Activated T-cell treated with anti-CD3 and anti-CD28 coated beads, Interleukin-2, amount 50 U/mL, for 4 hours (primary cell): Measurements from ENCODE around the gene RPL10A. TPM values are rescaled to one million over a fixed set of nuclear protein-coding genes. Genes with fewer than 3 reads are reported as not detected.

ENCODE experiments used
- ATAC-seq, 2 donors: fragments of 200-7000 bp; cut with Tn5 transposase; one replicate each; pipeline ENCODE4 v1.10.0; 2021
- DNase-seq: peaks from one replicate; pipeline ENCODE4 v3.0.0-alpha.2; 2020
- H3K27me3 Mint-ChIP-seq: one replicate; pipeline ENCODE4 v1.8.0; 2021; ENCODE audit warnings: low read depth, mixed read lengths
- H3K36me3 Mint-ChIP-seq: one replicate; pipeline ENCODE4 v1.8.0; 2022; ENCODE audit warnings: mixed read lengths; ENCODE audit not compliant: insufficient read depth
- H3K4me1 Mint-ChIP-seq: one replicate; pipeline ENCODE4 v1.8.0; 2021; ENCODE audit warnings: low read depth, mixed read lengths
- H3K4me3 Mint-ChIP-seq: one replicate; pipeline ENCODE4 v1.8.0; 2021; ENCODE audit warnings: mild to moderate bottlenecking, moderate library complexity, mixed read lengths
- H3K9me3 Mint-ChIP-seq: one replicate; pipeline ENCODE4 v1.8.0; 2021; ENCODE audit warnings: mixed read lengths
- total RNA-seq, 3 donors: library from RNA; stranded (reverse); gene quantifications; one replicate each; pipeline ENCODE4 v1.2.1, GENCODE V29; 2021

RPL10A gene
- total RNA-seq, 3 donors from 2014 or later: 1,745 to 1,992 (median 1,956) TPM

DNA sequence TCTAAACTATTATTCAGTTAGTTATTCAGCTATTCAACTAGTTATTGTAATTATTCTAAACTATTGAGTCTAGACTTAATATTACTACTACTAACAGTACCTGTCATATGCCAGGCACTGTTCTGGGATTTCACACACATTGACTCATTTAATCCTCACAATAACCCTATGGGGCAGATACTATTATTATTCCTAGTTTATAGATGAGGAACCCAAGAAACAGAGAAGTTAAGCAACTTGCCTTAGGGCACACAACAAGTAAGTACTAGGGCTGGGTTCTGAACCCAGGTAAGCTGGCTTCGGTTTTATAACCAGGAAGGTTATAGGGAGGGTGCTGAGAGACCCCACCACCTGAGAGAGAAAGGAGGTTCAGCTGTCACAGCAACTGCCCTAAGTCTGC lies 20.9 kb downstream of the RPL10A start:
- ATAC-seq: no peak
- no peak overlapping the region for H3K4me3 Mint-ChIP-seq
- H3K9me3 Mint-ChIP-seq: no peaks in the 10 kb centered on the region
- DNase-seq: no peak
- peaks cover 15% of the 10 kb centered on the region for H3K4me1 Mint-ChIP-seq
- no peaks in the 10 kb centered on the region for H3K27me3 Mint-ChIP-seq
- H3K36me3 Mint-ChIP-seq: no peaks in the 10 kb centered on the region

DNA sequence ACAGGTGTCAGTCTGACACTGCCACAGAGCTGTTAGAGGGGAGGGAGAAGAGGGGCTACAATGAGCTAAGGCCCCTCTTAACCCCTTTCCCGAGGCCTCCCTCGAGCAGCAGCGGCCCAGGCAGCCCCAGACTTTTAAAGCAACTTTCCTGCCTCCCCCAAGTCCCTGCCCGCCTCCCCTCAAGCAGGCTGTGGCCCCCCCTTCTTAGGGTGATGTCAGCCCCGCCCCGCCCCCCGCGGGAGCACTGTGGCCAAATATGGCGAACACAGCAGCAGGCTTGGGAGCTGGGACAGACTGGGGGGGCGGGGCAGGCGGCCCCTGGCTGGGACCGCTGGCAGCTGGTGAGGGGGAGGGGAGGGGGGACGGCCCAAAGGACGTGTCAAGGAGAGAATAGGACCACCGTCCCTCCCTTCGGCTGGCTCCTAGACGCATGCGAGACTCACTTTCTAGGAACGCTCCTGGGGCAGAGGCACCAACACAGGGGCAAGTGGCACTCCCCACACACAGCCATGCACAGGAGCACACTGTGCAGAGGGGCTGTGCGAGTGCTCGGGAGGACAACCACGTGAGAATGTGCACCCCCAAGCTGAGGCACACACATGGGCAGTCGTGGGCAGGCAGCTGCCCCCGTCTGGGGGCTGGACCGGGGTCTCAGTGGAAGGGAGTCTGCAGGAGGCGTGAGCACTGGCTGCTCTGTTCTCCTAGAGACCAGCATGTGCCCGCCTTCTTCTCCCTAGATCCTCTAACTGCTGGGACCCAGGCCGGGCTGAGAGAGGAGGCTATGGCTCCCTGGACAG lies 22.0 kb downstream of the RPL10A start:
- ATAC-seq (no peak), DNase-seq (no peak)
- H3K27me3 Mint-ChIP-seq: no peaks in the 10 kb centered on the region
- H3K4me3 Mint-ChIP-seq: no peak overlapping the region
- no peaks in the 10 kb centered on the region for H3K9me3 Mint-ChIP-seq
- H3K4me1 Mint-ChIP-seq: peaks cover 18% of the 10 kb centered on the region
- no peaks in the 10 kb centered on the region for H3K36me3 Mint-ChIP-seq

DNA sequence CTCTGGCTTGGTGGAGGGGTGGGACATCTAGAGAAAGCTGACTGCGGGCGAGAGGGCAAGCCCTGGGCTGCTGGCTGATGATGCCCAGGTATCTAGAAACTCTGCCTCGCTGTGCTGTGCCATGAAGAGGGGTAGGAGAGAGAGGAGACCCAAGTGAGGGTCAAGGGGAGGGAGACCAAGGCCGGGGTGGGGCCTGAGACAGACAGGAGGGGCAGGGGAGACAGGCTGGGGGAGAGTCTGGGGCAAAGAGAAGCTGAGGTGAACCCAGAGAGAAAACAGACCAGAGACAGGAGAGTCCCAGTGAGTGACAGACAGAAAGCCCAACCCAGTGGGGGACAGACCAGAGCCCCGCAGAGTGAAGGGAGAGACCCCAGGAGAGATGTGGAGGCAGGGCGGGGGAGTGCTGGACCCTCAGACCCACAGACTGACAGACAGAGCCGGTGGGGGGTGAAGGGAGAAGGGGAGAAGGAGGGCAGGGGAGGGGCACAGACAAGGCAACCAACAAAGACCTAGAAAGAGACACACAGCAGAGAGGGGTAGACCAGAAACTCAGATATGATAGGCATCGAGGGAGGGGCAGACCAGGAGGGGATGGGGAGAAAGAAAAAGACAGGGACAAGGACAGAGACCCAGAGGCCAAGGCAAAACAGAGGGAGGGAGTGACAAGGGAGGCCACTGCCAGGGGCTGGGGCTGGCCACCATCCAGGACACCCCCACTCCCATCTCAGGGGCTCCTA lies 22.8 kb downstream of the RPL10A start:
- Mint-ChIP-seq H3K4me1 (peaks cover 18% of the 10 kb centered on the region), H3K36me3 (no peaks in the 10 kb centered on the region), H3K4me3 (no peak overlapping the region), H3K27me3 (no peaks in the 10 kb centered on the region), H3K9me3 (no peaks in the 10 kb centered on the region)
- no peak for ATAC-seq
- DNase-seq: no peak

DNA sequence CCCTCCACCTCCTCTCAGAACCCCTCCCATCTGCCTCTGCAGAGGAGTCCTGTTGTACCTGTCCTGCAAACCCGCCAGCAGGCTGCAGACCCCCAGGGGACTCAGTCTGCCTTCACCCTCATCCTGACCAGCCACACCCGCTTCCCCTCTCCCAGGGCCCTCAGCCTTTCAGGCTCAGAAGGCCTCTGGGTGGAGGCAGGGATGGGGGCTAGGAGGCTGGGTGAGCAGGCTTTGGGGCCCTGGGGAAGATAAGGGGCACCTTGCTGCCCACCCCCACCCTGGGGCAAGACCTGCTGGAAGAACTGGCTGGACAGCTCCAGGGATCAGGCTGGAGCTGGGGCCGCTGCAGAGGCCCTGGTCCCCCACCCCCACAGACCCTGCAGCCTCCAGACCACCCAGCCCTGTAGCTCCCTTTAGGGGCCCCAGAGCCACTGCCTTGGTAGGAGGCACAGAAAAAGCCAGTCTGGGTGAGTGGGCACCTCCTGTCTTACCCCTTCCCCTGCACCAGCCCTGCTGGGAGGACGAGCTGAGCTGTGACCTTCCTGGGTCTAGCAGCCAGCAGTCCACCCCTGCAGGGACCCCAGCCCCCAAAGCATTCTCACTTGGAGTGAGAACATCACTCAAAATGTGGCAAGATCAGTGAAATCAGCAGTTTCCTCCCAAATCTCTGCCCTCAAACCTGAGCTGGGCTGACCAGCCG lies 23.5 kb downstream of the RPL10A start:
- Mint-ChIP-seq H3K36me3 (no peaks in the 10 kb centered on the region), H3K9me3 (no peaks in the 10 kb centered on the region), H3K4me3 (no peak overlapping the region), H3K27me3 (no peaks in the 10 kb centered on the region), H3K4me1 (peaks cover 18% of the 10 kb centered on the region)
- ATAC-seq: no peak
- DNase-seq: no peak

DNA sequence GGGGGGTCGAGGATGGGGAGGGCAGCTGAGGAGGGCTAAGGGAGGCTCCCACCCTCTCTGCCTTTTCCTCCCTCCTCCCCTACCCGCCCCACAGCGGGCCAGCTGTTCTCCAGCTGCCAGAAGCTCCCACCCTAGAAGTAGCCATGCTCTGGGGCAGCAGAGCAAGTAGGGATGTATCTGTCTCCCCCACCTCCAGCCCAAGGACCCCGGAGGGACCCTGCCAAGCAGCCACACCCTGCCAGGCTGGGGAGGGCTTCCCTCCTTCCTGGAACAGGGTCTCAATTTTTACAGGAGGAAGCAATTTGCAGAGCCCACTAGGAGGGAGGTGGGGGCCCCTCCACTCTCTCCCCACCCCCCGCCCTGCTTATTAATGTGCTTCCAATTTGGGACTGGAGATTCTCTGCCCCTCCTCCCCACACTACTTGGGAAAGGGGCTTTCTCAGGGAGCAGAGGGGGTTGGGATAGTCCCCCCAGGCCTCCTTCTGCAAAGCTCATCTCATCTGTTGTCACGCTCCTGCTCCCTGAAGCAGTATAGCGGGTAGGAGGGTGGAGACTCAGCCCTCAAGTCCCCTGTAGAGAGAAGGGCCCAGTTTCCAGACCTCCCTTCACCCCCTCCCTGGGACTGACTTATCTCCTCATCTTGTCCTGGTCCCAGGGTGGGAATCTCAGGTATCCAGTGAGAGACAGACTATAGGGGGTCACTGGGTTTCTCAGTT lies 24.2 kb downstream of the RPL10A start:
- no peak for ATAC-seq
- H3K4me1 Mint-ChIP-seq: peaks cover 18% of the 10 kb centered on the region

DNA sequence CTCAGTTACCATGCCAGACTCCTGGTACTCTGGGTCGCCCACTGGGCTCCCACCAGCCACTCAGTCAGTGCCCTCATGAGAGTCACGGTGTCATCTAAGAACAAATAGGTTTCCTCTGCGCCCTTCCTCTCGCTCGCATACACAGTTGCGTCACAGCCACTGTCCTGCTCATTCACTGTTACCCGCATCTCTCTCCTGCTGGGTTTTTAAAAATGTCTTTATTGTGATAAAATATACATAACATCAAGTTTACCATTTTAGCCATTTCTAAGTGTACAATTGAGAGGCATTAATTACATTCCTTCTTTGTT lies 24.7 kb downstream of the RPL10A start:
- Mint-ChIP-seq H3K36me3 (no peaks in the 10 kb centered on the region), H3K9me3 (no peaks in the 10 kb centered on the region), H3K4me3 (no peak overlapping the region), H3K27me3 (no peaks in the 10 kb centered on the region), H3K4me1 (peaks cover 18% of the 10 kb centered on the region)
- DNase-seq: no peak
- no peak for ATAC-seq

More for the DNA sequence above, 24.2 kb downstream of the RPL10A start:
- Mint-ChIP-seq H3K9me3 (no peaks in the 10 kb centered on the region), H3K36me3 (no peaks in the 10 kb centered on the region), H3K4me3 (no peak overlapping the region), H3K27me3 (no peaks in the 10 kb centered on the region)
- DNase-seq: no peak

DNA sequence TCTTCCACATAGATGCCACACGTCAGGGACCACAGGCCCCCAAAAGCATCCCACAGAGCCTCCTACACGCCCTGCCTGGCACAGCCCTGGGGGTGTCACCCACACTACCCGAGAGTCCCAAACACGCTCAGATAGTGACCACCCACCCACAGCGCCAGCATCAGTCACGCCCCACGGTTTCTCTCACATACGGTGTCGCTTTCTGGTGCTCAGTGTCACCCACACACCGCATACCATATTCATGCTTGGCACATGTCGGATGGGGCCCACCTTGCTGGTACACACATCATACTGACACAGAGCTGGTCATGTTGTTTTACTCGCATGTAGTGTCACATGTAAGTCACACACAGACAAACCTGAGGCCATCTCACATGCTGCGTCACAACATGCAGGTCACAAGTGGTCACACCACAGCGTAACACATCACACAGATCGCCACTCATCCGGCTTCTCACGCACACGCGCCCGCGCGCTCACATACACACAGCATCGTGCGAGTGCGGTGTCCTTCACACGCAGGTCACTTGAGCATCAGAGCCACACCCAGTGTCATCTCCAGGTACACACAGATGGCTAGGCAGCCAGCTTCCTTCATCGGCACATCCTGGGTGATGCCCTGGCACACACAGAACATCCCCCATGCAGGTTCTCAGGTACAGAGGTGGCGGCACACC lies 25.2 kb downstream of the RPL10A start:
- DNase-seq (no peak), ATAC-seq (no peak)
- Mint-ChIP-seq H3K9me3 (no peaks in the 10 kb centered on the region), H3K4me1 (peaks cover 17% of the 10 kb centered on the region), H3K4me3 (no peak overlapping the region), H3K36me3 (no peaks in the 10 kb centered on the region), H3K27me3 (peaks cover under 1% of the 10 kb centered on the region)

DNA sequence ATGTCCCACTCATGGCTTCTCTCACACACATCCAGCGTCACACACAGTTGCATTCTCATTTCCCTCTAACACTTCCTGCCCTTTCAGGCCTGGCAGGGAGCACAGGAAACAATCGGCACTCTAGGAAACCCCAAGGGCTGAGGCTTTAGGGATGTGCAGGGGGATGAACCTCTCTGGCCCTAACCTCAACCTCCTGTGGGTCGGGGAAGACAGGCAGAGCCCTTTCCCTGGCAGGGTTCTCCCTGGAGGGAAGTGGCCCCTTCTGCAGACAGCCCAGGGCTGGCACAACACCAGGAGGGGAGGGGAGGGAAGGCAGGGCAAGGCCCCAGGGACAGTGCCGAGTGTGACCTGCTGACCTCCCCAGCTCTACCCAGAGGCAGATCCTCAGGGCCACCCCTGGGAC lies 26.0 kb downstream of the RPL10A start:
- peaks cover 7% of the 10 kb centered on the region for H3K27me3 Mint-ChIP-seq
- no peaks in the 10 kb centered on the region for H3K36me3 Mint-ChIP-seq
- no peak for ATAC-seq

DNA sequence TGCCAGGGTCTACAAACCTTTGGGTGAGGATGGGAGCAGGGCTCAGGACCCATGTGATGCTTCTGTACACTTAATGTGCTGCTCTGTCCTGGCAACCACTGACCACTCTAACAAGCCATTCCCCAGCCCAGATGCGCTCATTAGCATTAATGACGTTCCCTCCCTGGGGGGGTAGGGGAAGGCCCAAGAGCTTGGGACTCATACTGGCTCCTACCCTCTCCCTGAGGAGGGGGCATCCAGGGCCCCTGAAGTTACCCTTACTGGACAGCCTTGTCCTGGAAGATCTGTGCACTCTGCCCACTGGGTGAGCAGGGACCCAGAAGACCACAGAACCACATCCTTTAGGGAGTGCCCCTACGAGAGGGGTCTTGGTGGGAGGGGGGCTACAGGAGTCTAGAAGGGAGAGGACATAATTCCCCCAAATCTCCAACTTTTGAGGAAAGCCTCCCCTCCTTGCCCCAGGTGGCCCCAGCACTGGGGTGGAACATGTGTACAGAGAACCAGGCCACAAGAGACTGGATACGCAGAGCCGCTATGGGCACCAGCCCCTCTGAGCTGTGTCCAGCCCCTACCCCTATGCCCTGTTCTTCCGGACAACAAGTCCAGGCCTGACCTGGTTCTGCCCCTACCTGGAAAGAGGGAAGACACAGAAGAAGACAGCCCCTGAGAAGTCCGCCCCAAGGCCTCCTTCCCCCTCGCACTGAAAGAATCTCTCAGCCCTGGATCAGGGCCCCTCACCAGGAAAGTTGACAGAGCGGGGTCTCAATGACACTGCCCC lies 27.2 kb downstream of the RPL10A start:
- DNase-seq: no peak

More for the DNA sequence above, 26.0 kb downstream of the RPL10A start:
- no peak overlapping the region for H3K4me3 Mint-ChIP-seq
- no peaks in the 10 kb centered on the region for H3K9me3 Mint-ChIP-seq
- no peak for DNase-seq
- H3K4me1 Mint-ChIP-seq: peaks cover 21% of the 10 kb centered on the region

DNA sequence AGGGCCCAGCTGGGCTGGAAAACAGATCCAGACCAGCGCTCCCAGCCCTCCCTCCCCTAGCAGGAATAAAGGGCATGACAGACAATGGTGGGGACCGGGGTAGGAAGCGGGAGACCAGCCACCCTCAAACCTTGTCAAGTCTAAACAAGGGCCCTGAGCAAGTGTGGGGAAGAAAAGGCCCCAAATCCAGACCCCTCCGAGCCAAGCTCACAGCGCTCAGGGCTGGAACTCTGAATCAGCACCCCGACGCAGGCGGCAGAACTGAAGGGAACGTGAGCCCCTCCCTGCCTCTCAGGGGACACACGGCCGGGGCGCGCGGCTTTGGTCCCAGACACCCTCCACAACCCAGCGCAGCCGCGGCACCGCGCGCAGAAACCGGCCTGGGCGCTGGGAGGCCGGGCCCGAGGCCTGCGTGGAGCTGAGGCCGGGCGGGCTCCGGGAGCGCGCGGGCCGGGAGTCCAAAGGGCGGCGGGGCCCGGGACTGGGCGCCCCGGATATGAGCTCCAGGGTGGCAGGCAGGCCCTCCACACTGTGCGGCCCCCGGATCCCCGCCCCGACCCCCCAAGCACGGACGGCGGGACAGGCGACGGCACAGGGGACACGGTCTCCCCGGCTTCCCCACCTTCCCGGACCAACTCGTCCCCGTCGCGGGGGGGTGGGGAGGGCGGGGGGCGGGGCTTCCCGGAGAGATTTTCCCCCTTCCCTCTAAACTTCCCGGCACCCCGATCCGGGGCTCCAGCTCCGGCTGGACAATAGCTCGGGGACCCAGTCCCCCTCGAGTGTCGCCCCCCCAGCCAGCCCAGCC lies 28.0 kb downstream of the RPL10A start:
- peaks cover 18% of the 10 kb centered on the region for H3K27me3 Mint-ChIP-seq
- no peak for DNase-seq
- ATAC-seq: peak in 1 of 2 donors; percentile 0
- peak overlapping the region; percentile 69 for H3K4me3 Mint-ChIP-seq
- no peaks in the 10 kb centered on the region for H3K36me3 Mint-ChIP-seq
- peaks cover 20% of the 10 kb centered on the region for H3K4me1 Mint-ChIP-seq
- no peaks in the 10 kb centered on the region for H3K9me3 Mint-ChIP-seq

More for the DNA sequence above, 27.2 kb downstream of the RPL10A start:
- H3K4me3 Mint-ChIP-seq: peak overlapping the region; percentile 69
- no peaks in the 10 kb centered on the region for H3K9me3 Mint-ChIP-seq
- no peak for ATAC-seq
- peaks cover 21% of the 10 kb centered on the region for H3K4me1 Mint-ChIP-seq
- peaks cover 16% of the 10 kb centered on the region for H3K27me3 Mint-ChIP-seq
- no peaks in the 10 kb centered on the region for H3K36me3 Mint-ChIP-seq

DNA sequence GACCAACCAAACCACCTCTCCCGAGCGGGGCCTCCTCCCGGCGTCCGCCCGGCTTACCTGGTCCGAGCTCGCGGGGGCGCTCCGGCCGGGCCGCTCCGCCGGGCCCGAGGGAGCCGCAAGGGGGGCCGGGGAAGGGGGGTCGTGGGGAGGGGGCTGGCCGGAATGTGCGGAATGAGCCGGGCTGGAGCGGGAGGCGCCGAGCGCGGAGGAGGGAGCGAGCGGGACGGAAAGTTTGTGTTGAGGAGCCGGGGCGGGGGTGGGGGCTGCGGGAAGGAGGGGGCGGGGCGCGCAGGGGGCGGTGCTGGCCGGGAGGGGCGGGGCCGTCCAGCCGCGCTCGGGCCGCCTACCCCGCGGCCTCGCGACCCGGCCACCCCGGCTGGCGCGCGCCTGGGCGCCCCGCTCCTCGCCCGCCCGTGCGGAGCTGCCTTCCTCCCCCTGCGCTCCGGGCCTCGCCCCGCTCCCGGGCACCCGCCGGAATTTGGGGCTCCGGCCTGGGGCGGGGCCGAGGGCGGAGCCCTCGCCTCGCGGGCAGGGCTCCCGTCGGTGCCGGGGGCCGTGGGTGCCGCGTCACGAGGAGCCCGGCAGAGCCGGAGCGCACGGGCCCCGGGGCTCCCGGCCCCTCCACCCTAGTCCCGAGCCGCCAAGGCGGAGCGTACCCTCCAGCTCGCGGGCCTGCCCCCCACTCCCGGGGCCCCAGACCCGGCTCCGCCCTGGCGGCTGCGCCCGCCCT lies 28.8 kb downstream of the RPL10A start, which contains the start of gene TEAD3:
Gene TEAD3 (minus strand): TSS at position 239 of the 730 bp plus-strand sequence.
- peak within 1 kb of the TSS; percentile 82 for H3K4me3 Mint-ChIP-seq
- no peaks in the 10 kb centered on the region for H3K36me3 Mint-ChIP-seq
- no peaks in the 10 kb centered on the region for H3K9me3 Mint-ChIP-seq
- ATAC-seq: peak; percentile 77
- DNase-seq: peak; percentile 48
- H3K27me3 Mint-ChIP-seq: peaks cover 22% of the 10 kb centered on the region
- peaks cover 20% of the 10 kb centered on the region for H3K4me1 Mint-ChIP-seq
